HG03354 (cell line): ENCODE results near the gene HDAC10.

Experiments
- ATAC-seq: cut with Tn5 transposase; IDR thresholded peaks from one replicate; pipeline ENCODE4 v1.9.1; 2021; ENCODE audit warnings: mild to moderate bottlenecking; ENCODE audit not compliant: unreplicated experiment, poor library complexity, severe bottlenecking

HDAC10 gene

GRCh38 chr22:50258361-50259292 is 7.6 kb upstream of the HDAC10 start:
- ATAC-seq = no peak

GRCh38 chr22:50257451-50258360 is 6.6 kb upstream of the HDAC10 start:
- no peak for ATAC-seq

DNA sequence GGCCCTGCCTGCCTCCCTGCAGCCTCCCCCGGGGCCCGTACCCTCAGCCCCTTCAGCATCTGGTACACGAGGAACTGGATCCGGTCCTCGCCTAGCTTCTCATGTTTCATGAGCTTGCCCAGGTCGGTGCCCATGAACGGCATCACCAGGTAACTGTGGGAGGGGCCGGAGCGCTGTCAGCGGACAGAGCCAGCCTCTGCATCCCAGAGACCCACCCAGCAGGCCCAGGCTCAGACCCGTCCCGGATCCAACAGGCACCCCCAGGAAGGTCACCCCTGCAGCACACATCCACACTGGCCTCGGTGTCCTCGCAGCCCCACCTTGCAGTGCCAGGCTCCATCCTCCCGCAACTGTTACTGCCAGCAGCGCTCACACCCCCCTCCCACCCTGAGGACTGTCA is 6.0 kb upstream of the HDAC10 start:
- ATAC-seq = no peak

- no peak for ATAC-seq
Observed at GRCh38 chr22:50256258-50256862, 5.3 kb upstream of the HDAC10 start.

DNA sequence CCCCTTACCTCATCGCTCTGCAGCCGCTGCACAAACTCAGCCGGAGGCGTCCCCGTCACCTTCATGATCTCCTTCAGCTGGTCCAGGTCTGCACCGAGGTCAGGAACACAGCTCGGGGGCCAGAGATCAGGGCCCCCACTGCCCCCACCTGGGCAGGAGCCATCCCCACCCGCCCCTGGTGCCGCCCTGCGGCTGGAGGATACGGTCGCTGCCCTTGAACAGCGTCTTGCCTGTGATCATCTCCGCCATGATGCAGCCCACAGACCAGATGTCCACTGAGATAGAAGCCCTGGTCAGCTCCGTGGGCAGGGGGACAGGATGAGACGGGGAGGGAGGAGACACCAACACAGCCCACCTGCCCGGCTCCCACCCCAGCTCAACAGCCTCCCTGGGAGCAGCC is 4.5 kb upstream of the HDAC10 start:
- no peak for ATAC-seq

DNA sequence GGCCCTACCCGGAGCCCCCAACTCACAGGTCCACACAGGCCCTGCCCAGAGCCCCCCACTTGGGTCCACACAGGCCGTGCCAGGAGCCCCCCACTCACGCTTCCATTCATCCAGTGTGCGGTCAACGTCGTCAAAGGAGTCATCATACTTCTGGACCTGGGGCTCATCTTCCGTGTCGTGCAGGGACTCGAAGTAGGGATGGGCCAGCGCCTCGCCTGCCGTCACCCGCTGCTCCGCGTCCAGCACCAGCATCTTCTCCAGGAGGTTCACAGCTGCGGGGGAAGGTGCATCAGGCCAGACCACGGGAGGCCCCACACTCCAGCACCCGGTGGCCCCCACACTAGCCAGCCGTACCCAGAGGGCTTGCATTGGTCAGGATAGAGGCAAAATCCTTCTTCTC is 4.0 kb upstream of the HDAC10 start:
- no peak for ATAC-seq

DNA sequence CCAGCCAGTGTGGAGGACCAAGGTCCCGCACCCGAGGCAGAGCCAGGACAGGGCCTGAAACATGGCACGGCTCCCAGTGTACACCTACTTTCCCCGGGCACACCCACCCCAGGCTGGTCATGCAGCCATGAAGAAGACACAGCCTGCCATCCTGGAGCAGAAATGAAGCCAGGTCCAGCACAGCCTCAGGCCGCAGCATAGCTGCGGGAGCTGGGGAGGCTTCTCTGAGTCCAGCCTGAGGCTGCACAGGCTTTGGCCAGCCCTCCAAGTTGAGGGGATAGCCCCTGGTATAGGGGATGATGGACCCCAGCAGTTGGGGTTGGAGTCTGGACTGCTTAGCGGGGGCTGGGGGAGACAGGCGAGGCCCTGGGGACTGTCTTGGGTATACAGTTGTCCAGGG is 2.9 kb upstream of the HDAC10 start:
- ATAC-seq = no peak

DNA sequence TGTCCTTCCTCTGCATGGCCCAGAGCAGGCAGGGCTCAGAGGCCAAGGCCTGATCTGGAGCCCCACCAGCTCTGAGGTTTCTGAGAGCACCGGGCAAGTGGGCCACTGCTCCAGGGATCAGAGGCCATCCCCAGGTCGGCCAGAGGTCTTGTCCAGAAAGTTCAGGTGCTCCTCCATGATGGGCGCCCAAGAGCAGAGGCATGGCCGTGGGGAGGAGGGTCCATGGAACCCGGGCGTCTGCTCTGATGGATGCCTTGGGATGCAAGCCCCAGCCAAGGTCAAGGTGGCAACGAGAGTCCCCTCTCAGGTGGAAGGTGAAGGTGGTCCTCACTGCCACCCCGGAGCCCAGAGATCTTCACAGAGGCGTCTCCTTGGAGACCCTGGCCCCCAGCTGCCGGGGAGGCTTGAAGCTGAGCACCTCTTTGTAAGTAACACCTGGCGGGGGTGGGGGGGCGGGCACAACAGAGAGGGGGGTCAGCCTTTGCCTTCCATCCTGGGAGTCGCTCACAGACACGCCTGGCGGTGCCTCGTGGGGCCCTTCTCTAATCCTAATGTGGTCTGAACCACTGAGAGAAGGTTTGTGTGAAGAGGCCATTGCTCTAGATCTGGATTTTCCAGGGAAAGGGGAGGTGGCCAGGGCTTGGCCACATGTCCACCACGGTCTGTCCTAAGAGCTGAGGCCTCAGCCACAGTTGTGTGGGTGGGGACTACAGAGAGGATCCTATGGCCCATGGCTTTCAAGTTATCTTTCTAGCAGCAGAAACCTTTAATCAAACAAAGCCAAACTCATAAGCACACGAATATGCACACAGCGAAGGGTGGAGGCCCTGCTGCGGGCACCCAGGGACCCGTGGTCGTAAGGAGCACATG is 2.2 kb upstream of the HDAC10 start:
- no peak for ATAC-seq

GRCh38 chr22:50252082-50253045 is 1.3 kb upstream of the HDAC10 start:
- ATAC-seq = no peak

DNA sequence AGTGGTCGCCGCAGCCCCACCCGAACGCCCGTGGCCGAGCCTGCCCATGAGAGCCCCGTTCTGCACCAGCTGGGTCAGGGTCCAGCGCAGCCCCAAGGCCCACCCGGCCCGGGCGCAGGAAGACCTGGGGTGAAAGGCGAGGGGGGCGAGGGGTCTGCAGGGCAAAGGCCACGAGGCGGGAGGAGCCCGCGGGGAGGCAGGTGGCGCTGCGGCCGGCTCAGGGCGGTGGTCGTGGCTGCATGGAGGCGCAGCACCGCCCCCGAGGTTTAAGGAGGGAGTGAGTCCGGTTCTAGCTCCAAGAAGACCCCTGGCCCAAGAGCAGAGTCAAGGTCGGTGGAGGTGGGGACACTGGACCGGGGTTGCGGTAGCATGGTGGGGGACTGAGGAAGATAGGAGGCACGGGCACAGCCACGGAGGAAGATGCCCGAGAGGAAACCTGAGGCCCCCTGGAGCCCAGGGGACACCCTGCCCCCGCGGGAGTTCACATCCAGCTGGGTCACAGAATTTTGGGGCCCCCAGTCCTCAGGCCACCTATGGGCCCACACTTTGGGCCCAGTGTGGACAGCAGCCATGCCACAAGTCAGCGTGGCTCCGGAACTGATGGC is 514 bp upstream of the HDAC10 start:
- ATAC-seq = no peak

DNA sequence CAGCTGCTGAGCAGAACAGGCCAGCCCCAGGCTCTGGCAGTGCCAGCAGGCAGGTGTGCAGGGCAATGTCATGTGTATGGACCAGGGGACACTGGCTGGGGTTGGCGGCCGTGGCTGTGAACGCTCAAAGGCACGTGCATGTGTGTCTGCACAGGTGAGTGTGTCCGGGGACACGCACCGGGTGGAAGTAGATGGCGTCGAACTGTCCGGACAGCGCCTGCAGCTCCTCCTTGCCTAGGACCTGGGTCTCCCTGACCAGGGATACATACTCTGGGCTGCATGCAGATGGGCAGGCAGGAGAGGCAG is 863 bp downstream of the HDAC10 start:
- ATAC-seq = no peak

DNA sequence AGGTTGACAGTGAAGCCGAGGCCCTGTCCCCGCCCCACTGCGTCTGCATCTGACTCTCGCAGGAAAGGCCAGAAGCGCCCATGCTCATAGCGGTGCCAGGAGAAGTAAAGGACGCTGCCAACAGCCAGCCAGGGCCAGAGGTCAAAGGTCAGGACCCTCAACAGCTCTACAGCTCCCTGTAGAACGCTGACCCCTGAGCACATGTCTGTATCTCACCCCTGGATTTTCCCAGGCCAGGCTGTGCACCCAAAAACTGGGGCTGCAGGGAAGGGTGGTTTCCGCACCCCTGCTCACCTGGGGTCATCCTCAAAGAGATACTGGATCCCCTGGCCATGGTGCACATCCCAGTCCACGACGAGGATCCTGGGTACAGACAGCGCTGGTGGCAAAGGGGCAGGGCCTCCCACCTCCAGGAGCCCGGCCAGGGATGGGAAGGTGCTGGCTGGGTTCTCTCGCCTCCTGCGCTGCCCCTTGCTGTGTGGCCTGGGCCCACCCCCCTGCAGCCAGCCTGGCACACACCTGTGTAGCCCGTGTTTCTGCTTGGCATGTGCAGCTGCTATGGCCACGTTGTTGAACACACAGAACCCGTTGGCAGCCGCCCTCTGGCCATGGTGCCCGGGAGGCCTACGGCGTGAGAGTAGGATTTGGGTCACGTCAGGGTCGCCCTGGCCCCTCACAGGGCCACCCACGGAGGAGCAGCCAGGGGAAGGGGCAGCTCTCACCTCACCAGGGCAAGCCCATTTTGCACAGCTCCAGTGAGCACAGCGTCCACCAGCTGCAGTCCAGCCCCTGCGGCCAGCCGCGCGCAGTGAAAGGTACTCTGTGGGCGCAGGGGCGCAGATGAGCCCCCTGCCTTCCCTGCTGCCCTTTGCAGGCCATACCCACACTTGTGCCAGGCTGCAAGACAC is 1.5 kb downstream of the HDAC10 start:
- ATAC-seq = no peak

GRCh38 chr22:50248196-50249081 is 2.6 kb downstream of the HDAC10 start:
- no peak for ATAC-seq

DNA sequence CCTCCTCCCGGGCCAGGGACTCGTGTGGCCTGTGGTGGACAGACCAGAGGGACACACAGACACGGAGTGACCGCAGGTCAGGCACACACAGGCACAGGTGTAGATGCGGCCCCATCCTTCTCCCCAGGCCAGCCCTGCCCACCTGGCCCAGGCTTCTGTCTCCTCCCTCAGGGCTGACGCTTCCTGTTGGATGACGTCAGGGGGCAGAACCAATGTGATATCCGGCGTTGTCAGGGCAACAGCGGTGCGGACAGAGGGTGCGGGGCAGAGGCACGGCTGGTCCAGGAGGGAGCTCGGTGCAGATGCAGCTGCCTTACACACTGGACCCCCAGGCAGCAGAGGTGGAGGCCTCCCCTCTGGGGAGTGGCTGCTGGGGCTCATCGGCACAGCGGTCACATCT is 3.3 kb downstream of the HDAC10 start:
- ATAC-seq = no peak

GRCh38 chr22:50246242-50247175 is 4.6 kb downstream of the HDAC10 start:
- ATAC-seq = no peak
